Measurements from ENCODE around the gene F12.

F12 gene

GRCh38 chr5:177446200-177447065 lies 37.1 kb upstream of the F12 start, which contains the start of gene PRR7:
Gene PRR7 (plus strand): TSS chr5:177446814. CDS start chr5:177455068, 8,254 bp downstream.
- peak; percentile 31 to 61 for DNase-seq

- no peak for DNase-seq
Measured at GRCh38 chr5:177445917-177446199, 36.5 kb upstream of the F12 start.

GRCh38 chr5:177445052-177445916 lies 35.9 kb upstream of the F12 start:
- no peak for DNase-seq

GRCh38 chr5:177444106-177445051 lies 35.0 kb upstream of the F12 start:
- DNase-seq = no peak

GRCh38 chr5:177443144-177443983 lies 34.0 kb upstream of the F12 start:
- DNase-seq = no peak

- DNase-seq = no peak
Measured at GRCh38 chr5:177442066-177442826, 32.9 kb upstream of the F12 start.

- DNase-seq = no peak
Measured at GRCh38 chr5:177440990-177441780, 31.8 kb upstream of the F12 start.

- DNase-seq = no peak
Measured at GRCh38 chr5:177440211-177440989, 31.0 kb upstream of the F12 start.

- no peak for DNase-seq
Measured at GRCh38 chr5:177439518-177440053, 30.2 kb upstream of the F12 start.

GRCh38 chr5:177438468-177438867 lies 29.1 kb upstream of the F12 start:
- DNase-seq = no peak

GRCh38 chr5:177437623-177438022 lies 28.3 kb upstream of the F12 start:
- no peak for DNase-seq

GRCh38 chr5:177435847-177436536 lies 26.6 kb upstream of the F12 start:
- DNase-seq = no peak

- no peak for DNase-seq
Measured at GRCh38 chr5:177434942-177435738, 25.8 kb upstream of the F12 start.

GRCh38 chr5:177434437-177434836 lies 25.1 kb upstream of the F12 start:
- no peak for DNase-seq

- no peak for DNase-seq
Measured at GRCh38 chr5:177433658-177434217, 24.4 kb upstream of the F12 start.

- no peak for DNase-seq
Measured at GRCh38 chr5:177432839-177433657, 23.7 kb upstream of the F12 start.

Measured in NCI-H1930 (cell line).